Midbrain (tissue), 1 donor: ENCODE data around the gene INAVA.
"Not testable (repeated sequence)": the region's sequence is repeated elsewhere in the genome, so short reads cannot be mapped to it uniquely, and the experiment has no call there.

Experiments used
- DNase-seq: peaks from one replicate; lab custom pipeline; 2025; lab: John Stamatoyannopoulos, UW

Gene INAVA

DNA sequence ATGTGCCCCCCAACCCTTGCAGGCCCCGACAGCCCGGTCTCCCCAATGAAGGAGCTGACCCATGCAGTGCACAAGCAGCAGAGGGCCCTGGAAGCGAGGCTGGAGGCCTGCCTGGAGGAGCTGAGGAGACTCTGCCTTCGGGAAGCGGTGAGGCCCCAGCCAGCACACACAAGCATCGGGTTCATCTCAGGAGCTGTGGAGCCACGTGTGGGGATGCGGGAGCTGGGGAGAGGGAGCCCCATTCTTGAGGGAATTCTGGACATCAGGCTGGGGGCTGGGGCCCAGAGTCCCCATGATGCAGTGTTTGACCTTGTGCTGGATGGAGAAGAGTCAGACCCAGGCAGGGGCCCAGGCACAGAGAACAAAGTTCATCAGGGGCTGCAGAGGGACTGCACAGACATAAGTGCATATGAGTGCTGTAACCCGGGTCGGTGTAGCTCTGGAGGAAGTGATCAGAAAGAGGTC, 4.8 kb downstream of the INAVA start:
- no peak for DNase-seq

DNA sequence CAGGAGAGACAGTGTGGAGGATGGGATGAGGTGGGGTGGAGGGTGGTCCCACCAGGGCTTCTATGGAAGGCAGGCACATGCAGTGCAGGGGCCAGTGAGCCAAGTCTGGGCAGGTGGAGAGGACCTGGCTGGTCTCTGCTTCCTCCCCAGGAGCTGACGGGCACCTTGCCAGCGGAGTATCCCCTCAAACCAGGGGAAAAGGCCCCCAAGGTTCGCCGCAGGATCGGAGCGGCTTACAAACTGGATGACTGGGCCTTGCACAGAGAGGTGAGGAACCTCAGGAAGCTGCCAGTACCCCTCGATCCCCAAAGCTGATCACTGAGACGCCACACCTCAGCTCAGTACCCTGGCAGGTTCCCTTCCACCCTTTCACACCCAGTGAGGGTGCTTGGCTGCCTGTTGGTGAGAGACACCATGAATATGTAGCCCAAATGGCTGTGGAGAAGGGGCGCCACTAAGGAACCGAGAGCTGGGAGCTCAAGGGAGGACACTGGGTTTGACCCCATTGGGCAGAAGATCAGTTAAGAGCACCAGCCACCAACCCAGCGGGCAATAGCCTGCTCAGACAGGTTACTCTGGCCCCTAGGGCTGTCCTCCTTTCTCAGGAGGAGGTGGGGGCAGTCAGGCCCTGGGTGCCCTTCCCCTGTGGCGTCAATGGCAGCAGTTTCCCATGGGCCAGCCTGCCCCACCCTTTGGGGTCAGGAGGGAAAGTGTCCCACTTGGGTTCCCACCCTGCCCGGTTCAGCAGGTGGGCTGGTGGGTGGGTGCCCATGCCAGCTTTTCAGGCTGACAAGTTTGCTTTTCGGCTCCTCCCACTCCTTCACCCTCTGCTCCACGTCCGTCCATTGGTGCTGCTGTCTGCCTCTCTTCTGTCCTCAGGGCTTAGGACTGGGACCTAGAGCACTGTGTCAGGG, 5.5 kb downstream of the INAVA start:
- no peak for DNase-seq

DNA sequence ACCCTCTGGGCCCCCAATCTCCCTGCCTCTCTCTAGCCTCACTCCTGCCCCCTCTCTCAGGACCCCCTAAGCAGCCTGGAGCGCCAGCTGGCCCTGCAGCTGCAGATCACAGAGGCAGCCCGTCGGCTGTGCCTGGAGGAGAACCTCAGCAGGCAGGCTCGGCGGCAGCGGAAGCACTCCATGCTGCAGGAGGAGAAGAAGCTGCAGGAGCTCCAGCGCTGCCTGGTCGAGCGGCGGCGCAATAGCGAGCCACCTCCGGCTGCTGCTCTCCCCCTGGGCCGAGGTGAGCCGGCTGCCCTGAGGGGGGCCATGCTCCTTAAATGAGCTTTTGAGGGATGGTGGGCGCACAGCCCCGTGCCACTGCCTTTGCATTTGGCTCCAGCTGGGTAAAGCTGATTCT, 6.2 kb downstream of the INAVA start:
- no peak for DNase-seq

DNA sequence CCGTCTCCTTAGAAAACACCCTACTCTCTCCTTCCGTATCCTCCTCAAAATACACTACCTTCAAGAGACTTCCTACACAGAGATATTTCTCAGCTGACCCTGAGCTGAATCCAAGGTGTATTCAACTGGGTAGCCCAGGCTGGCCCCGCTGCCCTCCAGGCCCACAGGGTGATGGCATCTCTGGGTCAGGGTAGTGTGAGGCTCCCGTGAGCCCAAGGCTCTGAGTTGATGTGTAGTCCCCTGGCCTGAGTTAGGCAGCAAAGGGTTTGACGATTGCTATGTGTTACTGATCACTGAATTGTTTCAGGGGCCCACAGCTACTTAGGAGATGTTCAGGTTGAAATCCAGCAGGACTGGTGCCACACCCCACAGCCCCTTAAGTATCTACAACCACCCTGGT, 6.7 kb downstream of the INAVA start:
- no peak for DNase-seq

DNA sequence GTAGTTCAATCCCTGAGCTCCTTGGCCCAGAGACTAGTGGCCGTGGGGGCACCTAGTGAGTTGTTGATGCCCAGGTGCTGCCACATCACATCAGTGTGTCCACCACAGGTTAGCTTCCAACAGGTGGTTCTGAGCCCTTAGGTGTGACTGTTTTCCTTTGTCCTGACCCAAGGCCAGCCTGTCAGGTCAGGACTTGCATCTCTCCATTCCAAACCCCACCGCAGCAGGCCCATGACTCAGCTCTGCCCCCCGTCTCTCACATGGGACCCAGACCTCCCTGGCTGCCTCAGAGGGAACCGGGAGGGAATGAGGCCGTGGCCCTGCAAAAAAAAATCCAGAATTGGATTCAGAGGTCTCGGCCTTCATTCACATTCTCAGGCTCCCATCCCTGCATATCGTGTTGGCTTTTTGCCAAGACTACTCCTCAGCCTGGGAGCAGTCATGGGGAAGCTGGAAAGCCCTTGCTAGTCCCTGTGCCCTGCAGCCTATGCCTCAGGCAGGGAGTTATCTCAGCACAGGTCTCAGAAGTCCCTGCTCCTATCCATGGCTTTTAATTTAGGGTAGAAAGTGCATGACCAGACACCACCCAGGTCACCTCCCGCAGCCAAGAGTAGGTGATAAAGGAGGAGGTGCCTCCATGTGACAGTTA, 7.2 kb downstream of the INAVA start:
- no peak for DNase-seq

DNA sequence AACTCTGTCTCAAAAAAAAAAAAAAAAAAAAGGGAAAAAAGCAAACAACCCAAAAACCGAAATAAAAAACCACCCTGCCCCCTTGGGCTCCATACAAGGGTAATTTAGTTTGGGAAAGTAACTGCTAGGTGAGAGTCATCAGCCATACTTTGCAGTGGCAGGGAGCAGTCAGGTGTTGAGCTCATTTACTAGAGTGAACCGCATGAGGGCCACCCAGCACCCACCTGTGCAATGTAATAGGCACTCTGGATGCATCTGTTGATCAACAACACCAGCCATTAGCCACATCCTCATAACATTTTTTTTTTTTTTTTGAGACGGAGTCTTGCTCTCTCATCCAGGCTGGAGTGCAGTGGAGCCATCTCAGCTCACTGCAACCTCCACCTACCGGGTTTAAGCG, 9.1 kb downstream of the INAVA start:
- no peak for DNase-seq

DNA sequence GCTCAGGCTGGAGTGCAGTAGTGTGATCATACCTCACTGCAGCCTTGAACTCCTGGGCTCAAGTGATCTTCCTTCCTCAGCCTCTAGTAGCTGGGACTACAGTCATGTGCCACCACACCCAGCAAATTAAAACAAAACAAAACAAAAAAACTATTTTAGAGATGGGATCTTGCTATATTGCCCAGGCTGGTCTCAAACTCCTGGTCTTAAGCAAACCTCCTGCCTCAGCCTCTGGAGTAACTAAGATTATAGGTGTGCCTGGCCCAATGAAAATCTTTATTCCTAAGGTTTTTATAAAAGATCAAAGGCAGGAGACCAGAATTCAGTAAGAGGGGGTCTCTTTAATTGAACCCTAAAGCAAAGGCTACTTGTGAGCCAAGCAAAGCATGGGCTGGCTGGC, 10.1 kb downstream of the INAVA start:
- no peak for DNase-seq

DNA sequence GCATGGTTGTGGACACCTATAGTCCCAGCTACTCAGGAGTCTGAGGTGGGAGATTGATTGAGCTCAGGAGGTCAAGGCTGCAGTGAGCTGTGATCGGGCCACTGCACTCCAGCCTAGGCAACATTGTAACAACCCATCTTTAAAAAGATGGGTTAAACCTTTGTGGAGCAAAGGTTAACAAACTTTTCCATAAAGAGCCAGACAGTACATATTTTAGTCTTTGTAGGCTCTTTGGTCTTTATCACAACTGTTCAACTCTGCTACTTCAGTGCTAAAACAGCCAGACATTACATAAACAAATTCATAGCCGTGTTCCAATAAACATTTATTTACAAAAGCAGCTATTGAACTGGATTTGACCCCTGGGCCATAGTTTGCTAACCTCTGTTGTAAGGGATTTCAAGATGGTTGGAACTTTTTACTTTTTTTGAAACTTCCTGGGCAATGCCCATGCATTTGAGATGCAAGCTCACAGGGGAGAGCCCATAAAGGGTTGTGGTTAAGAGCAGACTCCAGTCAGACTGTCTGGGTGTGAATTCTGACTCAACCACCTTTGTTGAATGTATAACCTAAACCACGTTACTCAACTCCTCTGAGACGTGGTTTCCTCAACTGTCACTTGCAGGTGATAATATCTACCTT, 10.8 kb downstream of the INAVA start:
- no peak for DNase-seq

DNA sequence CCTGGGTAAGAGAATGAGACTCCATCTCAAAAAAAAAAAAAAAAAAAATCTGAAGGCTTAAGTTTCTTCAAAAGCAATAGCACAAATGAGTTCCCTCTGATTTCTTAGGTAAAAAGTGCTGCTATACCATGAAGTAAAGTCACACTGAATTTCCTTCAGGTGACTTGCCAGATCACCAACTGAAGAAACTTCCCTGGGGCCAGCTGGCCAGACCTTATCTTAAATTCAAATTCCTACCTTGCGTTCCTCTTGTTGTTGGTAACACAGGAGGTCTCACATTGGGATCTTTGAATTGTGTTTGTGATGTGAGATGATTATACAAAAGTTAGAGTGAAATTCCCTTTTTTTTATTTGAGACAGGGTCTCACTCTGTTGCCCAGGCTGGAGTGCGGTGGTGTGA, 11.8 kb downstream of the INAVA start:
- DNase-seq: no peak

DNA sequence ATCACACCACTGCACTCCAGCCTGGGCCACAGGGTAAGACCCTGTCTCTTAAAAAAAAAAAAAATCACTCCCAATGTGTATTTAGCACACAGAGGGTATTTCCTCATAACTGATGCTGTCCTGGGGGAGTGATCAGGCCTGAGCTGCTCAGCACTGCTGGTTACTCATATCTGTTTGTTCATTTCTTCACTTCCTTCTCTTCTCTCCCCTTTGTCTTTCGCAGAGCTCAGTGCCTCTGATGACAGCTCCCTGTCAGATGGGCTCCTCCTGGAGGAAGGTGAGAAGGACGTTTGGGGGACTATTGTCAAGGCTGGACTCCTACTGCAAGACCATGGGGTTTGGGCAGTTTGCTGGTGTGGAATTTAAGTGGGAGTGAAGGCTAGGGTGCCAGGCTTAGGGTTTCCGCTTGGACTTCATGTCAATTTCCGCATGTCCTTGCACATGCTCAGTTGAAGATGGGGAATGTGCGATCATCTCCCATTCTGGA, 13.0 kb downstream of the INAVA start:
- no peak for DNase-seq

DNA sequence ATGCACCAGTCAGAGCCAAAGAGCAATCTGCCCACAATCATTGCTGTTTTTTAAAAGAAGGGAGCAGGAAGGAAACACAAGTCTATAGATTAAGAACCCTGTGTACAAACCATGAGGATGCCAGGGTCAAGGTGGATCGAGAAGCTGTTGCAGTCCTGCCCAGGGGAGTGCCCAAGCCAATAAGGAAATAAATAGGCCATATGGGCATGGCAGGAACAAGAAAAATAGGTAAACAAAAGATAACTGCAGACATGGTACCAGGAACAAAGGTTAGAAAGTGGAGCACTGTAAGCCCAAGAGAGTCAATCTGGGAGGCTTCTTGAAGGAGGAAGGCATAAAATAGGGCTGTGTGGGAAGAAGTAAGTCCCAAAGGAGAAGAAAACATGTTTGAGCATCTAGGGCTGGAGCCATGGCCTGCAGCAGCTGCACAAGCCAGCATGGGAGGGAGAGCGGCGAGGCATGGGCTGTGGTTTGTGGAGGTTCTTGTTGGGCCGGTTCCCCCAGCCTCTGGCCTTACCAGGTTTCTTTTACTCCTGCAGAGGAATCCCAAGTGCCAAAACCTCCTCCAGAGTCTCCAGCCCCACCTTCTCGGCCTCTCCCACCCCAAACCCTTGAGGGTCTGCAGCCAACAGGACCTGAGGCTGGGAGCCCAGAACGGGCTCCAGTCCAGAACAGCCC, 13.6 kb downstream of the INAVA start:
- no peak for DNase-seq

DNA sequence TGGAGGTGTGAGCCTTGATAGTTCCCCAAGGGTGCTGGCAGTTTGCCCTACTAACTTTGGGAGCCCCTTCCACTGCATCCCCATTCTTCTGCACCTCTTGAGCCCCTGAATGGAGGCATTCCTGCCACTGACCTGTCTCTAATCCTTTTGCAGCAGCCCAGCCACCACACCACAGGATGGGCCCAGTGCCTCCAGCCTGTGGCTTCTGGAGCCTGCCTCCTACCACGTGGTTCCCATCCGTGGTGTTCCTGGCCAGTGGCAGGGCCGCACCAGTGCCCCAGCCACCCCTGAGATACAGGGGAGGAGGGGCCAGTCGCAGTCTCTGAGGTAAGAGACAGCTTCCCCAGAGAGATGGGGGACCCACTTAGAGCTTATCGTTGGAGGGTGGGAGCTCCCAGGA, 14.4 kb downstream of the INAVA start:
- no peak for DNase-seq

DNA sequence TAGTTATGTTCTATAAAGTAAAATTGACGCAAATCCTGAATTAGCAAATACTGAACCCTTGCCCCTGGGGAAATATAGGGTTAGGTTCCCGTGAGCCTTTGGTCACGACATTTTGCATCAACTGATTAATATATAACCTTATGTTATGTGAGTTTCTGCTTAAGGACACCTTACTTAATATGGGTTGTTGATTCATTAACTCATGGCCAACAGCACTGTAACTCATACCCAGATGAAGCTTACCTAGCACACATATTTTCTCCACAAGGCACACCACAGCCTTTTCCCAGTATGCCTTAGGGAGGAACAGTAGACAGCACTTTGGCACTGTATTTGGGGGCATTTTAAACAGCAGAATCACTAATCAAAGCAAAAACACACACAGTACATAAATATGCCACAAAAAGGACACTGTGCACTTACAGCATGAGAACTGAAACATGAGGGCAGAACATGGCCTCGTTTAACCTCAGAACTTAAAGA, 15.1 kb downstream of the INAVA start:
- no peak for DNase-seq

DNA sequence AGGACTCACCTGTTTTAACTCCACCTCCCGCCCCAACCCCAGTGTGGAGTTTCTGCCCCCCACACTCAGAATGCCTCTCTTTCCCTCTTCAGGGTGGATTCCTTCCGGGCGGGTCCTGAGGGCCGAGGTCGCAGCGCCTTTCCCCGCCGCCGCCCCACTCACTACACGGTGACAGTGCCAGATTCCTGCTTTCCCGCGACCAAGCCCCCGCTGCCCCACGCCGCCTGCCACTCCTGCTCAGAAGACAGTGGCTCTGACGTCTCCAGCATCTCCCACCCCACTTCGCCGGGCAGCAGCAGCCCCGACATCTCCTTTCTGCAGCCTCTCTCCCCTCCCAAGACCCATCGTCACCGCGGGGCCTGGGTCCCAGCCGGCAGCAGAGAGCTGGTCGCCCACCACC, 16.7 kb downstream of the INAVA start:
- DNase-seq: no peak

DNA sequence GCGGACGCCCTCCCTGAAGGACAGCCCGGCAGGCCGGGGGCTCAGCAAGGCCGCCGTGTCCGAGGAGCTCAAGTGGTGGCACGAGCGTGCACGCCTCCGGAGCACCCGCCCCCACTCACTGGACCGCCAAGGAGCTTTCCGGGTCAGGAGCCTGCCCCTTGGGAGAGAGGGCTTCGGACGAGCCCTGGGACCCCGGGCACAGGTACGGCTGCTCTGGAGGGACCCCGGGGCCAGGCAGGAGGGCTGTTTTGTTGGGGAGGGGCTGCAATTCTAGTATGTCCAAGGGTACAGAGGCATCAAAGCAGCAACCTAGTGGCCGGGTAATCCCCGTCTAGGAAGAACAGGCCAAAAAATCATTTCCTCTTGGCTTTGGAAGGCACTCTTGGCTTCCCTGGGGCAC, 17.2 kb downstream of the INAVA start:
- DNase-seq: not testable (repeated sequence)

DNA sequence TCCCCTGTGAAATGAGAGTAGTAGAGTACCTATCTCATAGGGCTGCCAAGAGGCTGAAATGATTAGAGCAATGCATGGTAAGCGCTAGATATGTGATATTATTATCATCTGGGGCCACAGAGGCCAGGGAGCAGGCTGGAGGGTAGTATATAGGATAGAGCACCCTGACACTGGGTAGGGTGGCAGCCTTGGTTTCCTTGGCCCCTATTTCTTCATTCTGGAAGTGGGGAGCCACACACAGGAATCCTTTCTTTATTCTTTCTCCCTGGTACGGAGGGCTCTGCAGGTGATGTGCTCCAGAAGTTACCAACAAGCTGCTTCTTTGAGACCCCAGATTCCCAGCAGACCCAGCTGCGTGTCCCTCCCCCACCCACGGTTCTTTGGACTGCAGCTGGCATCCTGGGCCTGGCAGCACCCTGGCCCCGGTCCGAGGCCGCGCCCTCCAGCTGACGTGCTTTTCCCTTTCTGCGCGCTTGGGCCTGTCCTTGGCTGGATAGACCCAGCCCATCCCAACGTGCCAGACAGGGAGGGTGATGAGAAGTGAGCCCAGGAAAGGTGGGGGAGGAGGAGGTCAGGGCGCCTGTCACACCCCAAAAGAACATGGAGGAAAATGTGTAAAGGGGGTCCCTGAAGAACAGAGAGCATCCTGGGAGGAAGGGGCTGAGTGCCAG, 18.2 kb downstream of the INAVA start:
- DNase-seq: no peak

DNA sequence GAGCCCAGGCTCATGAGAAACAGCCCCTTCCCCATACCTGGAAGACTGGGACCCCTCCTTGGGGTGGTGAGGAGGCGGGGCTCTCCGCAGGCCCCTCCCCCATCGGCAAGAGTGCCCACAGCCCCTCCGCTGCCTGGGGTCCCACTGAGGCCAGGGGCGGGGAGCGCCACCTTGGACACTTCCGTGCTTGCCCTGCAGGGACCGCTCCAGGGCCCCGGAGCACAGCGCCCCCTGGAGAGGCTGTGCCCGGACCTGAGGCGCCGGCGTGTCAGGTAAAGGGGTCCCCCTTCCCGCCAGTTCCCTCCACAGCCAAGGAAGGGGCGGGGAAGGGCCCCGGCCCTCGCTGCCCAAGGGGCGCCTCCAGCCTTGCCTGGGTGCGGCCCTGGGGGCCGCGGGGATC, 21.5 kb downstream of the INAVA start:
- no peak for DNase-seq

DNA sequence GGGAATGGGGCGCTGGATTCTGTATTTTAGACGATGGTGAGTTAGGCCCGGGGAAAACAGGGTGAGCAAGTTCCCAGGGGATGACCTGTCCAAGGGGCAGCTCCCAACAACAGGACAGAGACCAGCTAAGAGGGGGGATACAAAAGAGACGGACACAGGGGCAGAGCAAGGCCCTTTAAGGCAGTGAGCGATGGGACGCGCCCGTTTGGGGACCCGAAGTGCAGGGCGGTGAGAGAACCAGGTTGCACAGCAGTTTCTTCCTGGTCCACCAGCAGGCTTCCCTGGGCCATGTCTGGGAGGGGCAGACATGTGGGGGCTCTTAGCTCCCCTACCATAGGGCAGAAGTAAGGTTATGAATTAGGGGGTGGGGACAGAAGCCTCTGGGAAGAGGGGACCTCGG, 22.0 kb downstream of the INAVA start:
- no peak for DNase-seq

DNA sequence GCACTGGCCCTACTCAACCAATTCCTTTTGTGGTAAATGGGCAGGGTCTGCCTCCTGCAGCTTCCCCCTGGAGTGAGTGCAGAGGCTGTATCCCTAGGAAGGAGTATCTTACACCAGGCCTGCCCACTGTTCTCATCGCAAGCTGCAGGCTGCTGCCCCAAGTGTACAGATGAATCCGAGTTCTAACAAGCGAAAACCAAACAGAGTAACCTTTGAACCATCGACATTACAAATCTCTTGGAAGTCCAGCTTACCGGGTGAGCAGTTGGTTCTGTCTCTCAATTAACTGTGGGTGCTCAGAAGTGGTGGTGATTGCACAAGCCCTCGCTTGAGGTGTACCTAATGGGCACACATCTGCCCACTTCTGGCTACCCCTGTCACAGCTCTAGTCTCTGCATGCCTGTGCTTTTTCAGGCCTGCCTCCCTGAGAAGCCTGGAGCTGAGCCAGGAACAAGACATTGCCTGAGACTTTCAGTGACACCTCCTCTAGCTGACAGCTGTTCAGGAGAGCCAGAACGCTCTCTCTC, 22.7 kb downstream of the INAVA start:
- no peak for DNase-seq

DNA sequence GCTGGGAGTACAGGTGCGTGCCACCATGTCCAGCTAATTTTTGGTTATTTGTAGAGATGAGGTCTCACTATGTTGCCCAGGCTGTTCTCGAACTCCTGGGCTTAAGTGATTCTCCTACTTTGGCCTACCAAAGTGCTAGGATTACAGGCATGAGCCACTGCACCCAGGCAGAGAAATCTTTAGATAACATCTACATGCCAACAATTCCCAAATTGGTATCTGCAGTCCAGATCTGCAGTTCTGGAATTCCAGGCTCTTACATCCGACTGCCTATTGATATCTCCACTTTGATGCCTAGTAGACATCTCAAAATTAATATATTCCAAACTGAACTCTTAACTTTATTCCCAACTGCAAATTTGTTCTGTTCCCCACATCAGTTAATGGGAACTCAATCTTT, 23.3 kb downstream of the INAVA start:
- DNase-seq: no peak

DNA sequence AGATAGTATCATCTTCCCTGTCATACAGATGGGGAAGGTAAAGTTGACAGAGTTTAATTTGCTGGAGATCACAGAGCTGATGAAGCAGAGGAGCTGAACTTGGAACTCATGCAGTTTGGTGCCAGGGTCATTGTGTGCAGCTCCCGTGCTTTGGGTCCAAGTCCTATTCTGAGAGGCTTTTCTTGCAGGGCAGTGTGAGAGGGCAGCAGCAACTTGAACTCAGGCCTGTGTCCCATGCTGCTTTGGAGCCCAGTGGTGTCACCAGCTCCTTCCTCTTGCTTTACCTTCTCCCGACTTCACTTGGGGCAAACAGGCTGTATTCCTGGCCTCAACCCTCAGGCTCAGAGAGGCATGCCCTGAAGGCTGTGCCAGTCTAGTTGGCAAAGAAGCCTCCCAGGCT, 24.7 kb downstream of the INAVA start:
- no peak for DNase-seq
